Keratinocyte (primary cell): ENCODE data around the gene EGFL8. TPM values are rescaled to one million over a fixed set of nuclear protein-coding genes. Genes with fewer than 3 reads are reported as not detected.

Experiments
- DNase-seq: peaks from one replicate; pipeline ENCODE4 v3.0.0-alpha.2; 2011; ENCODE audit warnings: low read depth, missing footprints, low spot score
- FAIRE-seq: peaks from 2 replicates; lab custom pipeline; 2011; peaks lifted over from hg19 to GRCh38; lab: Jason Lieb, UNC
- H2AFZ ChIP-seq: 2 replicates; pipeline ENCODE4 v1.6.0; 2012; ENCODE audit warnings: low read length, control low read depth, inconsistent platforms; ENCODE audit not compliant: control insufficient read depth
- H3K27ac ChIP-seq: 2 replicates; pipeline ENCODE4 v1.5.1; 2011; ENCODE audit warnings: low read length; ENCODE audit not compliant: control insufficient read depth, insufficient read depth
- H3K27me3 ChIP-seq: 3 replicates; pipeline ENCODE4 v1.6.0; 2011; ENCODE audit warnings: low read length; ENCODE audit not compliant: control insufficient read depth, insufficient read depth; ENCODE audit errors: extremely low read depth
- H3K36me3 ChIP-seq, 2 experiments: 2 replicates in 1 of 2; 3 replicates in 1 of 2; pipeline ENCODE4 v1.5.1; 2011; ENCODE audit warnings: low read length in 2 of 2, mild to moderate bottlenecking in 1 of 2; ENCODE audit not compliant: control insufficient read depth in 2 of 2, insufficient read depth in 2 of 2; ENCODE audit errors: extremely low read depth in 1 of 2
- H3K4me1 ChIP-seq: 3 replicates; pipeline ENCODE4 v1.5.1; 2011; ENCODE audit warnings: low read length; ENCODE audit not compliant: control insufficient read depth, insufficient read depth; ENCODE audit errors: extremely low read depth
- H3K4me2 ChIP-seq: 3 replicates; pipeline ENCODE4 v1.6.0; 2011; ENCODE audit warnings: low read depth, low read length; ENCODE audit not compliant: control insufficient read depth, insufficient read depth; ENCODE audit errors: extremely low read depth
- H3K4me3 ChIP-seq, 3 experiments: fragments of 200-600 bp in 1 of 3; sonication (generic) in 1 of 3; 2 replicates in 2 of 3; 3 replicates in 1 of 3; pipeline ENCODE4 v1.5.1; 2011 to 2016; ENCODE audit warnings: low read length in 3 of 3, mild to moderate bottlenecking in 3 of 3, control low read depth in 2 of 3, inconsistent platforms in 1 of 3, low read depth in 1 of 3, mixed read lengths in 1 of 3, mixed run types in 1 of 3, moderate library complexity in 1 of 3; ENCODE audit not compliant: control insufficient read depth in 2 of 3, insufficient read depth in 2 of 3; ENCODE audit errors: extremely low read depth in 1 of 3
- H3K79me2 ChIP-seq: 2 replicates; pipeline ENCODE4 v1.6.0; 2012; ENCODE audit warnings: low read length; ENCODE audit not compliant: control insufficient read depth, insufficient read depth
- H3K9ac ChIP-seq: 3 replicates; pipeline ENCODE4 v1.6.0; 2011; ENCODE audit warnings: low read length; ENCODE audit not compliant: control insufficient read depth, insufficient read depth; ENCODE audit errors: extremely low read depth
- H3K9me1 ChIP-seq: 3 replicates; pipeline ENCODE4 v1.6.0; 2011; ENCODE audit warnings: low read length; ENCODE audit not compliant: control insufficient read depth, insufficient read depth; ENCODE audit errors: extremely low read depth
- H3K9me3 ChIP-seq: 2 replicates; pipeline ENCODE4 v1.5.1; 2012; ENCODE audit warnings: low read depth, low read length; ENCODE audit not compliant: control insufficient read depth
- H4K20me1 ChIP-seq: 3 replicates; pipeline ENCODE4 v1.6.0; 2011; ENCODE audit warnings: low read length; ENCODE audit not compliant: control insufficient read depth, insufficient read depth; ENCODE audit errors: extremely low read depth
- EZH2 ChIP-seq: IDR thresholded peaks from one replicate; pipeline ENCODE4 v1.6.1; 2012; ENCODE audit warnings: inconsistent platforms, mild to moderate bottlenecking, low read length, moderate library complexity
- dilution Hi-C: fragments of 300-500 bp; cut with MboI; formaldehyde crosslinking; loops from one replicate; pipeline ENCODE4 v1.7.0; 2020; ENCODE audit warnings: low sequenced_read_pairs; ENCODE audit not compliant: extremely low pct_ligation_motif_present
- polyA plus RNA-seq, 5 experiments: library from polyadenylated mRNA; depleted of rRNA in 3 of 5; stranded (reverse) in 3 of 5; stranded (forward) in 1 of 5; unstranded in 1 of 5; fragments of >200 nt; gene quantifications; 1 replicate in 1 of 5; 2 replicates in 3 of 5; 3 replicates in 1 of 5; pipeline versions ENCODE4 v1.2.1 to v1.2.3, GENCODE V29; 2011 to 2012; ENCODE audit warnings: missing spikeins in 2 of 5, low read depth in 1 of 5, low replicate concordance in 1 of 5
- TF ChIP-seq, protein P1 (sequence below), 3 experiments: IDR thresholded peaks in 1 of 3; conservative IDR thresholded peaks in 1 of 3; optimal IDR thresholded peaks in 1 of 3; 2 replicates in 2 of 3; 3 replicates in 1 of 3; pipeline versions ENCODE3 to v1.5.1; 2011; ENCODE audit warnings: low read length in 3 of 3, mild to moderate bottlenecking in 3 of 3, moderate library complexity in 2 of 3, control low read depth in 1 of 3, inconsistent platforms in 1 of 3; ENCODE audit not compliant: insufficient read depth in 2 of 3; ENCODE audit errors: extremely low read depth in 1 of 3

The EGFL8 gene
- polyA plus RNA-seq, 1 donor (not counting 4 experiments of a cell fraction or from before 2014, with no cell fraction given): 3.7 TPM

DNA sequence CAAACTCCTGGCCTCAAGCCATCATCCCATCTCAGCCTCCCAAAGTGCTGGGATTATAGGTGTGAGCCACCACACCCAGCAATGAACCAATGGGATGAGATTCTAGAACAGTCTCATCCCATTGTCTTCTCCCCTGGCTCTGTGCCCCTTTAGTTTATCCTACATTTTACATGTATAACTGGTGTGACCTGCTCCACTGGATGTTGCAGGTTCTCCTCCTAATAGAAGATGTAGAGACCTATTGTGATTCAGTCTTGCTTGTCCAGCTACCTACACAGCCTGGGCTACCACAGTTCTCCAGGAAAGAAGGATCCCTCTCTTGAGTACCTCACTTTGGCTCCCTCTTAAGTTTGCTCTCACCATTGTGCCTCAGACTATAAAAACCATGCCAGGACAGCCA is 32.3 kb upstream of the EGFL8 start:
- DNase-seq: no peak
- Histone ChIP-seq H3K36me3 (no peaks in the 10 kb centered on the region), H3K79me2 (peaks cover 14% of the 10 kb centered on the region), H3K27ac (no peak overlapping the region), H3K4me2 (no peak overlapping the region), H3K4me3 (no peak overlapping the region), H3K9me3 (no peaks in the 10 kb centered on the region), H3K9ac (no peak overlapping the region), H3K4me1 (peaks cover 18% of the 10 kb centered on the region), H3K9me1 (no peaks in the 10 kb centered on the region), H3K27me3 (no peaks in the 10 kb centered on the region), H4K20me1 (no peaks in the 10 kb centered on the region), H2AFZ (no peak overlapping the region)
- TF ChIP-seq EZH2: no peak
- TF ChIP-seq, protein P1, sequence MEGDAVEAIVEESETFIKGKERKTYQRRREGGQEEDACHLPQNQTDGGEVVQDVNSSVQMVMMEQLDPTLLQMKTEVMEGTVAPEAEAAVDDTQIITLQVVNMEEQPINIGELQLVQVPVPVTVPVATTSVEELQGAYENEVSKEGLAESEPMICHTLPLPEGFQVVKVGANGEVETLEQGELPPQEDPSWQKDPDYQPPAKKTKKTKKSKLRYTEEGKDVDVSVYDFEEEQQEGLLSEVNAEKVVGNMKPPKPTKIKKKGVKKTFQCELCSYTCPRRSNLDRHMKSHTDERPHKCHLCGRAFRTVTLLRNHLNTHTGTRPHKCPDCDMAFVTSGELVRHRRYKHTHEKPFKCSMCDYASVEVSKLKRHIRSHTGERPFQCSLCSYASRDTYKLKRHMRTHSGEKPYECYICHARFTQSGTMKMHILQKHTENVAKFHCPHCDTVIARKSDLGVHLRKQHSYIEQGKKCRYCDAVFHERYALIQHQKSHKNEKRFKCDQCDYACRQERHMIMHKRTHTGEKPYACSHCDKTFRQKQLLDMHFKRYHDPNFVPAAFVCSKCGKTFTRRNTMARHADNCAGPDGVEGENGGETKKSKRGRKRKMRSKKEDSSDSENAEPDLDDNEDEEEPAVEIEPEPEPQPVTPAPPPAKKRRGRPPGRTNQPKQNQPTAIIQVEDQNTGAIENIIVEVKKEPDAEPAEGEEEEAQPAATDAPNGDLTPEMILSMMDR (optimal IDR thresholded peaks at IDR 0.05 in 1 of 3, IDR thresholded peaks at IDR 0.05 in 1 of 3, conservative IDR thresholded peaks at IDR 0.05 in 1 of 3; ENCODE audit: extremely low read depth in 1 of 3, insufficient read depth in 2 of 3, low read length in 3 of 3): no peak
- dilution Hi-C loops: no loop called here
- FAIRE-seq: no peak

- Histone ChIP-seq H3K27ac (no peak overlapping the region), H3K4me2 (no peak overlapping the region), H4K20me1 (no peaks in the 10 kb centered on the region), H3K79me2 (peaks cover 4% of the 10 kb centered on the region), H2AFZ (no peak overlapping the region), H3K36me3 (no peaks in the 10 kb centered on the region), H3K4me3 (no peak overlapping the region), H3K9me3 (no peaks in the 10 kb centered on the region), H3K27me3 (no peaks in the 10 kb centered on the region), H3K4me1 (peaks cover 9% of the 10 kb centered on the region), H3K9me1 (no peaks in the 10 kb centered on the region), H3K9ac (no peak overlapping the region)
- dilution Hi-C loops: no loop called here
- FAIRE-seq (no peak), DNase-seq (no peak)
- TF ChIP-seq, protein P1 (optimal IDR thresholded peaks at IDR 0.05 in 1 of 3, IDR thresholded peaks at IDR 0.05 in 1 of 3, conservative IDR thresholded peaks at IDR 0.05 in 1 of 3; ENCODE audit: extremely low read depth in 1 of 3, insufficient read depth in 2 of 3, low read length in 3 of 3): no peak
- no peak for TF ChIP-seq EZH2
These were observed 30.6 kb upstream of the EGFL8 start for GRCh38 chr6:32133786-32134185.
